AG04450 (cell line): Measurements from ENCODE around the gene SOCS6. TPM values are rescaled to one million over a fixed set of nuclear protein-coding genes. Genes with fewer than 3 reads are reported as not detected.
"Not testable (repeated sequence)": the region's sequence is repeated elsewhere in the genome, so short reads cannot be mapped to it uniquely, and the experiment has no call there.

Experiments used
- CTCF ChIA-PET: fragments of 300-600, 350-600 bp; formaldehyde crosslinking; extraction: SDS; loops from one replicate; lab custom pipeline; 2022; ENCODE audit warnings: antibody characterized with exemption, inconsistent platforms; lab: Charles Lee
- POLR2A ChIA-PET: fragments of 350-600 bp; formaldehyde crosslinking; extraction: SDS; loops from one replicate; lab custom pipeline; 2021; ENCODE audit warnings: antibody characterized with exemption, inconsistent platforms; lab: Yijun Ruan, JAX
- DNase-seq: peaks from one replicate; pipeline ENCODE4 v3.0.0-alpha.2; 2011; ENCODE audit warnings: low read depth, low spot score
- H3K27ac ChIP-seq: one replicate; pipeline ENCODE4 v1.5.1; 2012; ENCODE audit warnings: low read depth, low read length, control low read depth
- H3K27me3 ChIP-seq: one replicate; pipeline ENCODE4 v1.6.0; 2012; ENCODE audit warnings: low read length; ENCODE audit not compliant: control insufficient read depth, insufficient read depth
- H3K4me3 ChIP-seq: 2 replicates; pipeline ENCODE4 v1.5.1; 2011; ENCODE audit warnings: mild to moderate bottlenecking, low read depth, low read length, control low read depth
- H3K9me3 ChIP-seq: 2 replicates; pipeline ENCODE4 v1.5.1; 2012; ENCODE audit warnings: low read length; ENCODE audit not compliant: control insufficient read depth, insufficient read depth
- CTCF ChIP-seq: IDR thresholded peaks from 2 replicates; pipeline ENCODE4 v1.5.1; 2011; ENCODE audit warnings: low read depth, low read length, control low read depth, inconsistent platforms
- polyA minus RNA-seq: library from RNA; depleted of rRNA, polyadenylated mRNA; stranded (reverse); fragments of >200 nt; gene quantifications from 2 replicates; pipeline ENCODE4 v1.2.3, GENCODE V29; 2011; rRNA and poly(A)+ RNA removed
- polyA plus RNA-seq: library from polyadenylated mRNA; depleted of rRNA; stranded (reverse); fragments of >200 nt; gene quantifications from 2 replicates; pipeline ENCODE4 v1.2.3, GENCODE V29; 2011; rRNA removed

The SOCS6 gene
- polyA plus RNA-seq (21.6 and 26.7 TPM in 2 replicates), polyA minus RNA-seq (51.0 and 58.0 TPM in 2 replicates)

GRCh38 chr18:70288851-70289328 is at the start of gene SOCS6:
Gene SOCS6 (plus strand): TSS chr18:70289045. CDS start chr18:70324669, 35,624 bp downstream.
- ChIA-PET POLR2A (interaction anchor here (0.9 to 1.4 kb wide), 2 partner anchors 17 to 69 kb away, joined by 3 to 6 read pairs; no protein-coding TSS in a partner anchor), CTCF (no interaction called here)
- no peaks in the 10 kb centered on the region for H3K27me3 ChIP-seq
- no peak; the same call in 1 of the 2 replicates for TF ChIP-seq CTCF
- DNase-seq: peak; percentile 15
- no peaks in the 10 kb centered on the region for H3K9me3 ChIP-seq
- H3K4me3 ChIP-seq: peak within 1 kb of the TSS; percentile 83
- peak within 1 kb of the TSS; percentile 63 for H3K27ac ChIP-seq

GRCh38 chr18:70243131-70243929 is 45.5 kb upstream of the SOCS6 start:
- H3K4me3 ChIP-seq: no peak overlapping the region
- no peak for DNase-seq
- CTCF ChIA-PET: no interaction called here
- POLR2A ChIA-PET: no interaction called here
- no peak for TF ChIP-seq CTCF
- no peaks in the 10 kb centered on the region for H3K27me3 ChIP-seq
- H3K9me3 ChIP-seq: no peaks in the 10 kb centered on the region
- no peak overlapping the region for H3K27ac ChIP-seq

DNA sequence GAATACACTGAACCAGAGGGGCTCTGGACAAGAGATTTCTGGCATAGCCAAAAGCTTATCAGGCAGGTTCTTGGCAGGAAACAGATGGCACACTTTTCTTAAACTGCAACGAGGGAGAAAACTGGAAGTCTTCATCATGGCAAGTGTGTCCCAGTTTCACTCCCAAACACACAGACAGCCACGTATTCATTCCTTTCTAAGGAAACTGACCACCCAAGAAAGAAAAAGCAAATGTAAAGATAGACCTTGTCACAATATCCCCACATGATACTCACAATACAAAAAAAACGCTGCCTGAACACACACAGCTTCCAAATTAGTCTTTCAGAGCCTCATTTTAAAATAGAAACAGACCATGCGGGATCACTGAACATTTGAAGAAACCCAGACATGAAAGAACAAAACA is 42.8 kb upstream of the SOCS6 start:
- TF ChIP-seq CTCF: no peak
- ChIA-PET POLR2A (no interaction called here), CTCF (interaction anchor here (0.8 kb wide), 1 partner anchor 15 kb away, joined by 4 read pairs; no protein-coding TSS in a partner anchor)
- H3K27ac ChIP-seq: no peak overlapping the region
- no peak overlapping the region for H3K4me3 ChIP-seq
- H3K27me3 ChIP-seq: no peaks in the 10 kb centered on the region
- H3K9me3 ChIP-seq: peaks cover 4% of the 10 kb centered on the region; the same call in 1 of the 2 replicates
- no peak for DNase-seq

GRCh38 chr18:70249118-70249517 is 39.7 kb upstream of the SOCS6 start:
- no peaks in the 10 kb centered on the region for H3K27me3 ChIP-seq
- TF ChIP-seq CTCF: no peak
- peaks cover 4% of the 10 kb centered on the region; the same call in 1 of the 2 replicates for H3K9me3 ChIP-seq
- CTCF ChIA-PET: interaction anchor here (0.9 kb wide), 1 partner anchor 54 kb away, joined by 3 read pairs; no protein-coding TSS in a partner anchor
- no peak overlapping the region for H3K27ac ChIP-seq
- no peak for DNase-seq
- POLR2A ChIA-PET: no interaction called here
- no peak overlapping the region for H3K4me3 ChIP-seq

DNA sequence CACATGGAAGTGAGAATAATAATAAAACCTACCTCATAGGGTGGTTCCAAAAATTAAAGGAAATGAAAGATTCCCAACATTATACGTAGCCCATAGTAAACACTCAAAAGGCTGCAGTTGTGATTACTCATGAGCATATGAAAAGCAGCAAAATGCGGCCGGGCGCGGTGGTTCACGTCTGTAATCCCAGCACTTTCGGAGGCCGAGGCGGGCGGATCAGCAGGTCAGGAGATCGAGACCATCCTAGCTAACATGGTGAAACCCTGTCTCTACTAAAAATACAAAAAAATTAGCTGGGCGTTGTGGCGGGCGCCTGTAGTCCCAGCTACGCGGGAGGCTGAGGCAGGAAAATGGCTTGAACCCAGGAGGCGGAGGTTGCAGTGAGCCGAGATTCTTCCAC is 39.0 kb upstream of the SOCS6 start:
- POLR2A ChIA-PET, CTCF ChIA-PET, H3K27ac ChIP-seq, DNase-seq, H3K4me3 ChIP-seq, H3K27me3 ChIP-seq, H3K9me3 ChIP-seq: not testable (repeated sequence)
